NCI-H1436 (cell line): ENCODE data around the gene MMAB.

ENCODE experiments used
- DNase-seq: peaks from one replicate; lab custom pipeline; 2025; lab: John Stamatoyannopoulos, UW

MMAB gene

DNA sequence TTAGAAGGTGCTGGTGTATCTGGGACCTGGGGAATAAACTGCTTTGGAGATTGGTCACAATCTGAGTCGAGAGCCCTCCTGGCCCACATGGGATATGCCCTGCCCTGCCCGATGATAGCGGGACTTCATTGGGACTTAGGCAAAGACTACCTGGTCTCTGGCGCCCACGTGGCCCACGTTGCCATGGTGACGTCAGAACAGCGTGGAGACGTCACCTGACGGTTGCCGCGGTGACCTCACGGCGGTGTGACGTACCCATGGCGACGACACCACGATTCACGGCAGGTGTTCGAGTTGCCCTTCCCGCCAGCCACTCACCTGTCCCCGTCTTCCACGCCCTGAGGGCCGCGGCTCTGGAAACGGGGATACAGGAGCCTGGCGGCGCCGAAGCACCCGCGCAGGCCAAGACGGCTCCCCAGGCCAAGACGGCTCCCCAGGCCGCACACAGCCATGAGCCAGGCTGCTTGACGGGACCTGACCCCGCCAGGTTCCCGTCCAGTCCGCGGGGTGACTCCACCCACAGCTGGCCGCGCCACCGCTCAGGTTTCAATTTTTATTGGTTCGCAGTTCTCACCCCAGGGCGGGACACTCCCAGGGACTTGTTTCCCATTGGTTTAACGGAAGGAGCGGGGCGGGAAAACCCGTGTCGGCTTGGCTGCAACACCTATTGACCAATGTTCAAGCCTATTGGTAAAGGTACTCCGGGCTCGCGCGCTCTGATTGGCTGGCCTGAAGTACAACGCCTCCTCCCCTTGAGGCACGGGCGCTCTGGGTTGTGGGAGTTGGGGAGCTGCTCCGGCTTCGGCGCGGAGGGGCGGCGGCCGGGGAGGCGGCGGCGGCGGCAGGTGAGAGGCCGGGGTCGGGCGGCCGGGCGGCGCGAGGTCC lies at the start of gene MMAB, which contains the start of gene MVK:
Gene MMAB, minus strand, starts transcription at position 476 of the 885 bp plus-strand sequence. Its CDS starts 24 bp downstream, at position 452.
Gene MVK, plus strand, starts transcription at position 766 of the 885 bp plus-strand sequence. CDS start 1,029 bp downstream, outside the sequence.
- DNase-seq = peak; percentile 99

DNA sequence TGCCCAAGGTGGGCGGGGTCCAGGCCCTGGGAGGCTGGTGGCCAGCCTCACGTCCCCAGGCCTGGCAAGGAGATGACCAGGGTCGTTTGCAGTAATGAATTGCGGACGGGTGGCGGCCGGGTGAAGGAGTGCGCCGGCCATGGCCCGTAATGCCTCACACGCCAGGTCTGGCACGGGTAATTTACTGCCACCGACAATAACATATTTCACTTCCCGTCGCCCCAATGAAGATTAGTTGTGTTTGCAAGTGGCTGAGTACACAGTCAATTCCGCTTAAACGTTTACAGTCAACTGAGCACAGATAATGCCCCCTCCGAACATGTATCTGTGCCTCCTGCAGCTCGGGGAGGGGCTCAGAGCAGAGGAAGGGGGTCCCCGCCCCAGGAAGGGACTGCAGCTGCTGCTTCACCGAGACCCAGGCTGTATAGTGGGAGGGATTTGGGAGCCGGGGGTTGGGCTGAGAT lies 48.6 kb upstream of the MMAB start:
- peak; percentile 53 for DNase-seq

DNA sequence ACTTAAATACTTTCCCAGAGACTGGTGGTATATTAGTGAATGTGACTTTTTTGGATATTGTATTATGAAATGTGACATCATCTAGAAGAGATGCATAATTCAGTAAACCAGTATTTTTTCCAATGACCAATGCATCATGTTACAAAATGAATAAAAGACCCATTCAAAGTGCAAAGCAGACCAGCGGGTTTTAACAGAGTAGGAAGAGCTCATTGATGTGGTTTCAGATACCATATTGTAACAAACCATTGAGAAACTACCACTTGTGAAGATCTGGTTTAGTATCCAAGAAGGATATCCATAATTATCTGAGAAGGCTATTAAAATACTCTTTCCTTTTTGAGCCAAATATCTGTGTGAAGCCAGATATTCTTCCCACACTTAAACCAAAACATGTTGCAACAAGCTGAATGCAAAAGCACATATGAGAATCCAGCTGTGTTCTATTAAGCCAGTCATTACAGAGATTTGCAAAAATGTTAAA lies 47.9 kb upstream of the MMAB start:
- no peak for DNase-seq

GRCh38 chr12:109619002-109619604 lies 45.8 kb upstream of the MMAB start:
- DNase-seq = no peak

GRCh38 chr12:109618082-109618481 lies 44.8 kb upstream of the MMAB start:
- DNase-seq = no peak

DNA sequence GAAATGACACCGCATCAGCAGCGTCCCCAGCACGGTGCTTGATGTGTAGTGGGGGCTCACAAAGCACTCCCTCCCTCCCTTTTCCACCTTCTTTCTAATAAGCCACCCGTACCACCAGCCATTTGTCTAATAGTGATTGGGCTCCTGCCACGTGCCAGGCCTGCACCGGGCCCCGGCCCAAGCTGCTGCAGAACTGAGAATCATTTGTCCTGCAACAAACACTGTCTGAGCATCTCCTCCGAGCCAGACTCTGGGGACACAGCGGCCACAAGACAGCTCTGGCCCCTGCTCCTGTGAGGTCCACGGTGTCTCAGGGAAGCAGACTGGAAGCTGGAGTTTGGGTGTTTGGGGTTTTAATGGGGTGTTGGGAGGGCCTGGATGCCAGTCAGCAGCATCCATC lies 44.2 kb upstream of the MMAB start:
- DNase-seq = no peak

DNA sequence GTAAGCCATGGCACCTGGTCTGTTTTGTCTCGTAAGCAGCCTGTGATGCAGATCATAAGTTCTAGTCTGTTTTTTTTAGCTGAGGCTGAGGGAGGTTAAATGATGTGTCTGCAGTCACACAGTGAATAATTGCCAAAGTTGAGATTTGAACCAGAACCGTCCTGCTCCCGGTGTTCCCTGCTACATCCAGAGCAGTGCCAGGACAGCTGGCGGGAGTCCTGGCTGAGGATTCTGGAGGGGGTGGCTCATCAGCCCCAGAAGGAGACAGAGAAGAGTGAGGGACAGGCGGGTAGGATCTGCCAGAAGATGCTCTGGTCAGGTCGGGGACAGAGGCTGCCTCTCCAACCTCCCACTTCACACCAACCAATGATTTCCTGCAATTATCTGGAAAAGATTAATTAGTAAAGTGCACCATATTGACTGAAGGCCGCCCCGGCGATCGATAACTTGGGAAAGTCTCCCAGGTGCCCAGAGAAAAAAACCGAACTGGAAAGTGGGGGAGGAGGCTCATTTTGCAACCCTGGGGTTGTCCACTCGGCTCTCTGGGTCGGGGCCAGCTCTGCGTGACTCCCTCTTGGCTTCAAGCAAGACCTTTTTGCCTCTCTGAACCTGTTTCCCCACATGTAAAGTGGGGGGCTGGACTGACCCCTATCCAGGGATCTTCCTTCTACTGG lies 42.4 kb upstream of the MMAB start:
- DNase-seq = no peak

DNA sequence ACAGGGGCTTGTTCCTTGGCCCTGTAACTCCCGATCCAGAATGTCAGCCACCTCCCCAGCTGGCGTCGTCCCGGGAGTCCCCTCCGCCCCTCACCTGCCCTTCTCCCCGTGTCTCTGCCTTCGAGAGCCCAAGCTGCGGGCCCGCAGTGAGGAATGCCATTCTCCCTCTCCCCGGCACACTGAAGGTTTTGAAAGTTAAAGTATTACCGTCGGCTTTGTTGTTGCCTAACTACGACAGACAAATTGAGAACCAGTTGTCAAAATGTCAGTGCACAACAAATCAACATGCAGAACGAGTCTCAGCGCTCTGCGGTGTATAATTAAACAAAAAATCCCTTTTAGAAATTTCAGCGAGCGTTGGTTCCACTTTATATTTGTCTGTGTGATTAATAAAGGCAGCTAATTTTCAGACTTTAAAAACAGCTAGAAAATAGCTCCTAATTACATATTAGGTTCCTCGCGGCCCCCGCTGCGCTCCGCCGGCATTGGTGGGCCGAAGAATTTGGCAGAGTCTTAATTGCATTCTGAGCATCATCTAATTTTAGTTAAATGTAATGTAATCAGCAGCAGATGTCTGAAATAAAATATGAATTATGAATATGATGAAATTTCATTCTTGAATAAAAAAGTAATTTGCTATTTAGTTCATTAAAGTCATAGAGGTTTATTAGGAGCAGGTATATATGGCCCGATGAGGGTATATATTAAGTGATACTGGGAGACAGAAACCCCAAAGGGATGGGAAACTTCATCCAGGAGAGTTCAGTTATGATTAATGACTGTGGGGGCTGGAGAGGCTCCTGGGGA lies 40.5 kb upstream of the MMAB start:
- DNase-seq = no peak

DNA sequence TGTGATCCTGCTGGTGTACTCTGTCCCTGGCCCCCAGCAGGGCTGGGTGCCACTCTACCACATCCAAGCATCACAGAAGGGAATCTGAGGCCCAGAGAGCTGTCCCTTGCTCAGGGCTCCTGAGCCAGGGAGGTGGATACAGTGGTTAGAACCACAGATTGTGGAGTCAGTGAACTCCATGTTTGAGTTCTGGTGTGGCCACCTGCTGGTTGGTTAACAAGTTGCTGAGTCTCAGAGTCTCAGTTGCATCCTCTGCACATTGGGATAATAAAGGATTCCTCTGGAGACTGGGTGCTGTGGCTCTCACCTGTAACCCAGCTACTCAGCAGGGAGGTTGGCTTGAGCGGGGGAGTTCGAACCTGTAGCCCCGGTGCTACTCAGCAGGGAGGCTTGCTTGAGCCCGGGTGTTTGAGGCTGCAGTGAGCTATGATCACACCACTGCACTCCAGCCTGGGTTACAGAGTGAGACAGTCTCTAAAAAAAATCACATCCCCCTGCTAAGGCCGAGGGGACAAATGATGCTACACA lies 39.7 kb upstream of the MMAB start:
- peak; percentile 20 for DNase-seq

- DNase-seq = no peak
Measured at GRCh38 chr12:109612003-109612402, 38.7 kb upstream of the MMAB start.

DNA sequence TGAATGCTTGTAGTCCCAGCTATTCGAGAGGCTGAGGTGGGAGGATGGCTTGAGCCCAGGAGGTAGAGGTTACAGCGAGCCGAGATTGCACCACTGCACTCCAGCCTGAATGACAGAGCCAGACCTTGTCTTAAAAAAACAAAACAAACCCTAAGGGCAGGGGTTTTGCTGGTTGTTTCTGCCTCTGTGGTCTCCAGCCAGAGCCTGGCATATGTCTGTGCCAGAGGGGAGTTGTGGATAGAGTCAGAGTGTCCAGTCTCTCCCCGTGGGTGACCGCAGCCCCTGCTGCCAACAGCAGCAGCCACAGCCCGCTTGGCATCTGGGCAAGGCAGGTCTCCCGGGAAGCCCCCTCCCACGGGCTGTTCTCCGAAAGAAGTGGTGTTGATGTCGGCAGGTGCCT lies 37.9 kb upstream of the MMAB start:
- DNase-seq = no peak

- no peak for DNase-seq
Measured at GRCh38 chr12:109610523-109610922, 37.2 kb upstream of the MMAB start.

- no peak for DNase-seq
Measured at GRCh38 chr12:109609342-109609741, 36.0 kb upstream of the MMAB start.

DNA sequence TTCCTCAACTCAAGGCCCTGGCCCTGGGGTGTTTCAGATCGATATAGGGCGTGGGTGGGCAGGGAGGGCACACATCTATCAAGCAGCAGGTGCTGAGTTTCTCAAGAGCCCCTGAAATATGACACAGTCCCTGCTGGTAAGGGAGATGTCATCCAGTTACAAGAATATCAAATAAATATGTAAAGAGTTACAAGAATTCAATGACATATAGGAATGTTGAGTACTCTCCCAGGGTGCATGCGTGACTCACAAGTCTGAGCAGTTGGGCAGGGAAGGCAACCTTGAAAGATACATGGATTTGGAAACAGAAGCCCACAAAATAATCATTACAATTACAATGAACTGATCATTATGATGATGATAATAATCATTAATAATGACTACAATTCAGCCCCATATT lies 35.5 kb upstream of the MMAB start:
- no peak for DNase-seq

- no peak for DNase-seq
Measured at GRCh38 chr12:109608270-109608669, 35.0 kb upstream of the MMAB start.

- DNase-seq = no peak
Measured at GRCh38 chr12:109607618-109608017, 34.3 kb upstream of the MMAB start.

DNA sequence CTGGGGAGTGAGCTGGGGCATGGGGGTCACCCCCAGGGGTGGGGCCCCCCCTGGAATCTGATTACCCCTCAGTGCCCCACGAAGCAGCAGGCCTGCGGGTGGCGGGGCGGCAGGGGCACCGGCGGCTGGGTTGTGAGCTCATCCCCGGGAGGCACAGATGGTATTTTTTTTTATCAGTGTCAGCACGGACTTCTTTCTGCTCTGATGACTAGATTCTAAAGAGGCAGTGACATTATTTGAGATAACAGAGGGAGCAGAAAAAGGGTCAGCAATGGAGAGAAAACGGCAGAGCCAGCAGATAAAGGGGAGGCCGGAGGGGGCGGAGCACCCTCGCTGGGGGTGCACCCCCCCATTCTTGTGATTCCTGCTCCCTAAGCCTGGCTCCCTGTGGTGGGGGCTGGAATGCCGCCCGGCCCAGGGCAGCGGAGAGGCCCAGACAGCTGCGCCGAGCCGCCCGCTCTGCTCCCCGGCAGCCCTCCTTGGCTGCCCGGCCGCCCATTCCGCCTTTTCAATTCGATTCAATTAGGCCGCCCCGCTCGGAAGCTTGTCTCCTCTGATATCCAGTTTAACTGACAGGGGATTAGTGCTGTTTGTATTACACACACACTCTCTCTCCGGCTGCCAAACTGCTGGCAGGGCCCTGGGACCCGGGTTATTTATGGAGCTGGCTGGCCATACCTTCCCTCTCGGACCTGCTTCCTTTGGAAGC lies 33.2 kb upstream of the MMAB start:
- no peak for DNase-seq

DNA sequence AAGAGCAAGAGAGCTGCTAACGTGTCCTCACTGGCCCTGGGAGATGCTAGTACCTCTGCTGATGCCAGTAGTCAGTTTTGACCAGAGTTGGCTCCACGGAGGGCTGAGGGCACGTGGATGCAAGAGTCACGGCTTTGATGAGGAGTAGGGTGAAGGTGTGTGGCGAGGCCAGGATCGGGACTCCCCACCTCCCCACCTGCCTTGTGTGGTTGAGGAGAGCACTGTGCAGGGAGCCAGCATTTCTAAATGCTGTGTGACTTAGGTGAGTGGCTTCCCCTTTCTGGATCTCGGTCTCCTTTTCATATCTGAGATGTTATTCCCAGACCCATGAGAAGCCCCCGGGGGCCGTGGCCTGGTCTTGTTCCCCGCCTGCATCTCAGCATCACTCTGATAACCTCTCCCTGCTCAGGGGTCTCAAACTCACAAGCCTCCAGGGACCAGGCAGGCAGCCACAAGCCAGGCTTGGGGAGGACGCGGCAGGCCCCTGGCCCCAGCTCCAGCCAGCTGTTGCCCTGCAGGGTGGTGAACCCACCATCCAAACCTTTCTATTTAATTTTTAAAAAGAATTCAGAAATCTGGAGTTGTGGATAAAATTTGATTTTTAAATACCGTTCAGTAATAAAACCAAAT lies 32.4 kb upstream of the MMAB start:
- no peak for DNase-seq

- no peak for DNase-seq
Measured at GRCh38 chr12:109605016-109605415, 31.7 kb upstream of the MMAB start.

DNA sequence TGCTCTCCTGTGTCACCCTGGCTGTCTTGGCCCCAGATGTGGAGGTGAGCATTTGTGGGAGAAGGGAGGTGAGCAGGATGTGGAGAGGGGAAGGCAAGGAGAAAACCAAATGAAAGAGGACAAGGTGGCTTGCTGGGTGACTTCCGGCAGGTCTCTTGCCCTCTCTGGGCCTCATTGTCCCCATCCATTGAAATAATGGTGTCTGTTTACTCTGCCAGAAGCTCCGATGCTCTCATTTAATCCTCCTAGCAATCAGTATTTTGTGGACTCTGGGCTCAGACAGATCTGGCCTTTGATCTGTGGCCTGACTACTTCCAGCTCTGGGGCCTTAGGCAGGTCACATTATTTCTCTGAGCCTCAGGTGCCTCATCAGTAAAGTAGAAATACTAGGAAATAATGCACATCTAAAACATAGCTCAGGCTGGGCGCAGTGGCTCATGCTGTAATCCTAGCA lies 30.9 kb upstream of the MMAB start:
- no peak for DNase-seq
